HUES64 (cell line): Measurements from ENCODE around the gene UPK3BL1.
A peak's percentile ranks its signal among the peaks of the same experiment; 100 is the strongest.
"Not testable (repeated sequence)": the region's sequence is repeated elsewhere in the genome, so short reads cannot be mapped to it uniquely, and the experiment has no call there.

Source experiments
- H3K27ac ChIP-seq: 2 replicates; pipeline ENCODE4 v1.7.0; 2013; ENCODE audit warnings: low read depth, low read length, inconsistent platforms
- H3K27me3 ChIP-seq: 2 replicates; pipeline ENCODE4 v1.6.1; 2013; ENCODE audit warnings: mild to moderate bottlenecking, low read length; ENCODE audit not compliant: insufficient read depth
- H3K36me3 ChIP-seq: 2 replicates; pipeline ENCODE4 v1.6.1; 2013; ENCODE audit warnings: mild to moderate bottlenecking, low read length; ENCODE audit not compliant: insufficient read depth
- H3K4me1 ChIP-seq: 2 replicates; pipeline ENCODE4 v1.6.1; 2013; ENCODE audit warnings: mild to moderate bottlenecking, low read length, moderate library complexity; ENCODE audit not compliant: insufficient read depth
- H3K4me3 ChIP-seq: 2 replicates; pipeline ENCODE4 v1.5.1; 2013; ENCODE audit warnings: mild to moderate bottlenecking, low read length, moderate library complexity
- H3K9ac ChIP-seq: 2 replicates; pipeline ENCODE4 v1.6.1; 2013; ENCODE audit warnings: mild to moderate bottlenecking, low read depth, low read length
- H3K9me3 ChIP-seq: 2 replicates; pipeline ENCODE4 v1.6.1; 2013; ENCODE audit warnings: low read depth, low read length; ENCODE audit not compliant: insufficient read depth
- WGBS: fragments of 150-250, 120-280 bp; methylation state at CpG from one replicate; pipeline ENCODE4 v1.1.7; 2013; ENCODE audit warnings: missing lambda C conversion rate; 5-methylcytosine and 5-hydroxymethylcytosine counted together

UPK3BL1 gene

GRCh38 chr7:102616507-102617125 lies 26.0 kb downstream of the UPK3BL1 start, which contains the start of gene RASA4:
Gene RASA4 (minus strand): TSS chr7:102616756. CDS start chr7:102616689, 67 bp downstream.
- H3K27me3 ChIP-seq, H3K36me3 ChIP-seq, H3K4me1 ChIP-seq, H3K9ac ChIP-seq, H3K27ac ChIP-seq, H3K9me3 ChIP-seq: not testable (repeated sequence)
- under 1% methylated on average over 13 of the region's 62 CpGs for WGBS
- H3K4me3 ChIP-seq = peak within 1 kb of the TSS; percentile 47

GRCh38 chr7:102615930-102616329 lies 26.7 kb downstream of the UPK3BL1 start:
- H3K27me3 ChIP-seq, H3K4me3 ChIP-seq, H3K9ac ChIP-seq, H3K4me1 ChIP-seq, H3K27ac ChIP-seq, H3K9me3 ChIP-seq, H3K36me3 ChIP-seq: not testable (repeated sequence)
- WGBS = no CpG with 5 or more reads among the region's 10 CpGs

GRCh38 chr7:102614873-102615272 lies 27.7 kb downstream of the UPK3BL1 start:
- no CpG with 5 or more reads among the region's 3 CpGs for WGBS
- not testable (repeated sequence) for H3K27me3 ChIP-seq

GRCh38 chr7:102614346-102614697 lies 28.3 kb downstream of the UPK3BL1 start:
- not testable (repeated sequence) for H3K4me1 ChIP-seq, H3K27ac ChIP-seq, H3K9me3 ChIP-seq, H3K36me3 ChIP-seq, H3K9ac ChIP-seq, H3K4me3 ChIP-seq, H3K27me3 ChIP-seq
- WGBS = no CpG with 5 or more reads among the region's 4 CpGs

More at GRCh38 chr7:102614873-102615272, 27.7 kb downstream of the UPK3BL1 start:
- not testable (repeated sequence) for H3K9ac ChIP-seq, H3K4me3 ChIP-seq, H3K4me1 ChIP-seq, H3K36me3 ChIP-seq, H3K9me3 ChIP-seq, H3K27ac ChIP-seq

- H3K9ac ChIP-seq, H3K4me3 ChIP-seq, H3K4me1 ChIP-seq, H3K36me3 ChIP-seq, H3K9me3 ChIP-seq, H3K27me3 ChIP-seq, H3K27ac ChIP-seq: not testable (repeated sequence)
- WGBS = no CpG with 5 or more reads among the region's 15 CpGs
These were observed 28.8 kb downstream of the UPK3BL1 start for GRCh38 chr7:102613575-102614345.

- 26% methylated on average over 8 of the region's 10 CpGs for WGBS
- H3K36me3 ChIP-seq, H3K9me3 ChIP-seq, H3K9ac ChIP-seq, H3K4me3 ChIP-seq, H3K27ac ChIP-seq, H3K27me3 ChIP-seq, H3K4me1 ChIP-seq: not testable (repeated sequence)
These were observed 30.8 kb downstream of the UPK3BL1 start for GRCh38 chr7:102611675-102612325.

GRCh38 chr7:102611013-102611674 lies 31.4 kb downstream of the UPK3BL1 start:
- H3K27ac ChIP-seq, H3K9ac ChIP-seq: not testable (repeated sequence)
- no CpG with 5 or more reads among the region's 30 CpGs for WGBS

GRCh38 chr7:102610441-102610840 lies 32.1 kb downstream of the UPK3BL1 start:
- H3K4me1 ChIP-seq, H3K36me3 ChIP-seq, H3K9ac ChIP-seq, H3K4me3 ChIP-seq, H3K27me3 ChIP-seq, H3K27ac ChIP-seq, H3K9me3 ChIP-seq: not testable (repeated sequence)
- no CpG with 5 or more reads among the region's 7 CpGs for WGBS

More at GRCh38 chr7:102611013-102611674, 31.4 kb downstream of the UPK3BL1 start:
- H3K4me3 ChIP-seq, H3K27me3 ChIP-seq, H3K9me3 ChIP-seq, H3K36me3 ChIP-seq, H3K4me1 ChIP-seq: not testable (repeated sequence)

GRCh38 chr7:102609734-102610133 lies 32.9 kb downstream of the UPK3BL1 start:
- H3K9ac ChIP-seq, H3K36me3 ChIP-seq, H3K4me3 ChIP-seq, H3K4me1 ChIP-seq, H3K27ac ChIP-seq, H3K27me3 ChIP-seq, H3K9me3 ChIP-seq: not testable (repeated sequence)
- 91% methylated on average over 6 of the region's 10 CpGs for WGBS

GRCh38 chr7:102606848-102607247 lies 35.7 kb downstream of the UPK3BL1 start:
- H3K27me3 ChIP-seq, H3K9me3 ChIP-seq, H3K27ac ChIP-seq, H3K9ac ChIP-seq, H3K36me3 ChIP-seq, H3K4me3 ChIP-seq, H3K4me1 ChIP-seq: not testable (repeated sequence)
- WGBS = no CpG with 5 or more reads among the region's 5 CpGs

- H3K27ac ChIP-seq, H3K27me3 ChIP-seq, H3K9me3 ChIP-seq, H3K36me3 ChIP-seq, H3K4me3 ChIP-seq, H3K9ac ChIP-seq, H3K4me1 ChIP-seq: not testable (repeated sequence)
- no CpG with 5 or more reads among the region's 19 CpGs for WGBS
These were observed 38.0 kb downstream of the UPK3BL1 start for GRCh38 chr7:102604431-102605145.
